Islet of Langerhans (tissue), 1 donor: ENCODE data around the gene BBS9.

Source experiments
- FAIRE-seq: peaks from one replicate; lab custom pipeline; 2011; peaks lifted over from hg19 to GRCh38; lab: Jason Lieb, UNC

Gene BBS9

GRCh38 chr7:33616752-33617151 is 487.4 kb downstream of the BBS9 start:
- no peak for FAIRE-seq

GRCh38 chr7:33619264-33619663 is 489.9 kb downstream of the BBS9 start:
- no peak for FAIRE-seq

- FAIRE-seq = no peak
Measured at GRCh38 chr7:33623267-33623666, 493.9 kb downstream of the BBS9 start.

GRCh38 chr7:33624215-33624614 is 494.9 kb downstream of the BBS9 start:
- no peak for FAIRE-seq

GRCh38 chr7:33626869-33627268 is 497.5 kb downstream of the BBS9 start:
- FAIRE-seq = no peak

GRCh38 chr7:33627741-33628140 is 498.4 kb downstream of the BBS9 start:
- no peak for FAIRE-seq

GRCh38 chr7:33628894-33629293 is 499.5 kb downstream of the BBS9 start:
- no peak for FAIRE-seq

GRCh38 chr7:33630359-33630758 is 501.0 kb downstream of the BBS9 start:
- FAIRE-seq = no peak

- no peak for FAIRE-seq
Measured at GRCh38 chr7:33632322-33632721, 503.0 kb downstream of the BBS9 start.

GRCh38 chr7:33632840-33633525 is 503.6 kb downstream of the BBS9 start:
- FAIRE-seq = no peak

- FAIRE-seq = no peak
Measured at GRCh38 chr7:33634606-33635005, 505.2 kb downstream of the BBS9 start.

- no peak for FAIRE-seq
Measured at GRCh38 chr7:33636359-33636758, 507.0 kb downstream of the BBS9 start.

- FAIRE-seq = no peak
Measured at GRCh38 chr7:33639552-33640197, 510.3 kb downstream of the BBS9 start.

GRCh38 chr7:33640741-33641140 is 511.4 kb downstream of the BBS9 start:
- FAIRE-seq = no peak

GRCh38 chr7:33642312-33642711 is 512.9 kb downstream of the BBS9 start:
- FAIRE-seq = no peak

GRCh38 chr7:33643530-33643929 is 514.2 kb downstream of the BBS9 start:
- FAIRE-seq = no peak

- FAIRE-seq = no peak
Measured at GRCh38 chr7:33644489-33644888, 515.1 kb downstream of the BBS9 start.

- no peak for FAIRE-seq
Measured at GRCh38 chr7:33645104-33645503, 515.7 kb downstream of the BBS9 start.

- FAIRE-seq = no peak
Measured at GRCh38 chr7:33646166-33646565, 516.8 kb downstream of the BBS9 start.

GRCh38 chr7:33646891-33647391 is 517.6 kb downstream of the BBS9 start:
- FAIRE-seq = no peak

- FAIRE-seq = no peak
Measured at GRCh38 chr7:33649476-33650441, 520.4 kb downstream of the BBS9 start.

GRCh38 chr7:33650828-33651227 is 521.5 kb downstream of the BBS9 start:
- FAIRE-seq = no peak

- no peak for FAIRE-seq
Measured at GRCh38 chr7:33651998-33652515, 522.7 kb downstream of the BBS9 start.
